Natural killer cell (primary cell): ENCODE measurements around the gene AFAP1L2. TPM values are rescaled to one million over a fixed set of nuclear protein-coding genes. Genes with fewer than 3 reads are reported as not detected.

ENCODE experiments used
- ATAC-seq, 3 donors: fragments of 150-1000 bp in 2 of 3; fragments of 200-7000 bp in 1 of 3; cut with Tn5 transposase; 1 replicate in 1 of 3; 2 replicates in 2 of 3; pipeline ENCODE4 v1.10.0; 2021; ENCODE audit warnings: mild to moderate bottlenecking in 2 of 3, moderate library complexity in 2 of 3
- DNase-seq, 2 donors: peaks; one replicate each; pipeline versions ENCODE4 v3.0.0 to v3.0.0-alpha.2; 2013 to 2021; ENCODE audit warnings: mixed read lengths in 1 of 2
- H3K27ac ChIP-seq: one replicate; pipeline ENCODE4 v1.5.1; 2013; ENCODE audit warnings: mild to moderate bottlenecking, low read length
- H3K27me3 ChIP-seq: one replicate; pipeline ENCODE4 v1.6.1; 2013; ENCODE audit warnings: low read length; ENCODE audit not compliant: control insufficient read depth, insufficient read depth
- H3K36me3 ChIP-seq: one replicate; pipeline ENCODE4 v1.6.1; 2013; ENCODE audit warnings: low read length; ENCODE audit not compliant: control insufficient read depth, insufficient read depth
- H3K4me1 ChIP-seq: one replicate; pipeline ENCODE4 v1.6.1; 2013; ENCODE audit warnings: low read length; ENCODE audit not compliant: control insufficient read depth, insufficient read depth
- H3K4me3 ChIP-seq: one replicate; pipeline ENCODE4 v1.5.1; 2013; ENCODE audit warnings: low read length
- H3K9me3 ChIP-seq: one replicate; pipeline ENCODE4 v1.6.1; 2013; ENCODE audit warnings: low read length; ENCODE audit not compliant: control insufficient read depth, insufficient read depth
- H3K27ac Mint-ChIP-seq, 2 donors: one replicate each; pipeline ENCODE4 v1.8.0; 2022; ENCODE audit warnings: mild to moderate bottlenecking in 2 of 2, mixed read lengths in 2 of 2, moderate library complexity in 1 of 2
- H3K27me3 Mint-ChIP-seq, 2 donors: one replicate each; pipeline ENCODE4 v1.8.0; 2022; ENCODE audit warnings: low read depth in 2 of 2, mixed read lengths in 2 of 2
- H3K36me3 Mint-ChIP-seq: one replicate; pipeline ENCODE4 v1.8.0; 2022; ENCODE audit warnings: mixed read lengths
- H3K4me1 Mint-ChIP-seq, 2 donors: one replicate each; pipeline ENCODE4 v1.8.0; 2022; ENCODE audit warnings: mixed read lengths in 2 of 2
- H3K4me3 Mint-ChIP-seq: one replicate; pipeline ENCODE4 v1.8.0; 2022; ENCODE audit warnings: mild to moderate bottlenecking, moderate library complexity, mixed read lengths
- H3K9me3 Mint-ChIP-seq, 2 donors: one replicate each; pipeline ENCODE4 v1.8.0; 2022; ENCODE audit warnings: mixed read lengths in 2 of 2
- WGBS: methylation state at CpG from one replicate; pipeline ENCODE4 v1.1.7; 2013; ENCODE audit warnings: missing lambda C conversion rate; ENCODE audit not compliant: insufficient coverage; 5-methylcytosine and 5-hydroxymethylcytosine counted together
- intact Hi-C: fragments of 100-400 bp; cut with micrococcal nuclease; formaldehyde crosslinking; loops from one replicate; pipeline ENCODE4 v1.14.2; 2022
- total RNA-seq, 4 donors: library from RNA; stranded (reverse); fragments of 120-200 nt in 1 of 4; gene quantifications; one replicate each; pipeline versions ENCODE4 v1.2.3 to v1.2.4, GENCODE V29; 2013 to 2022
- TF ChIP-seq, protein P1 (sequence below): fragments of 200-600 bp; IDR thresholded peaks from one replicate; pipeline ENCODE4 v1.8.0; 2022; ENCODE audit warnings: antibody characterized with exemption

The AFAP1L2 gene
- total RNA-seq, 3 donors from 2014 or later (not counting 1 experiment from before 2014, with no cell fraction given), result 0.66 to 2.8 (median 1.3) TPM

DNA sequence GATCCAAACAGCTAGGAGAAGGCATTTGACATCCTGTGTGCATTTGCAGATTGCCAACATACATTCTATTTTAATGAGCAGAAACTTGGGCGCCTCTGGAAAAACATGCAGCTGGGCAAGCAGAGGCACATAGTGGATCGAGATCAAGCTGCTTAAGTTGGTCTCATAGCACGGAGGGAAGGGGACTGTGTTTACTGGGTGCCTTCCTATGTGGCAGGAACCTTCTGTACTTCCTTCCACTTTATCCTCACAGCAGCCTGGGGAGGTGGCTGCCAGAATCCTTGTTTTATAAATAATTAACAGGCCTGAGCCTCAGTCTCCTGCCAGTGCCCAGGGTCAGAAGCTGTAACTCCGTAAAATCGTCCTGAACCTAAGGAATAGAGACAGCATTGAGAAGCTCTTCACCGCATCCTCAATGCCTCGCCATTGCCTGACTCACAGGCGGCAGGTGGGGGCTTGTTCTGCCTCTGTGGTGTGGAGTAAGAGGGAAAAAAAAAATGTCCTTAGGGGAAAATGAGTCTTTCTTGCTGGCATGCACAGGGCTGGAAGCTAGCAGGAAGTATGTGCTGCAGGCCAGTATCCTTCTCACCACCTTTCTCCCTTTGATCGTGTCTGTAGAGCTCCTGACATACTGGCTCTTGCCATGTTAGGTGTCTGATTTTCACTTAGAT lies 159.0 kb downstream of the AFAP1L2 start:
- TF ChIP-seq, protein P1, sequence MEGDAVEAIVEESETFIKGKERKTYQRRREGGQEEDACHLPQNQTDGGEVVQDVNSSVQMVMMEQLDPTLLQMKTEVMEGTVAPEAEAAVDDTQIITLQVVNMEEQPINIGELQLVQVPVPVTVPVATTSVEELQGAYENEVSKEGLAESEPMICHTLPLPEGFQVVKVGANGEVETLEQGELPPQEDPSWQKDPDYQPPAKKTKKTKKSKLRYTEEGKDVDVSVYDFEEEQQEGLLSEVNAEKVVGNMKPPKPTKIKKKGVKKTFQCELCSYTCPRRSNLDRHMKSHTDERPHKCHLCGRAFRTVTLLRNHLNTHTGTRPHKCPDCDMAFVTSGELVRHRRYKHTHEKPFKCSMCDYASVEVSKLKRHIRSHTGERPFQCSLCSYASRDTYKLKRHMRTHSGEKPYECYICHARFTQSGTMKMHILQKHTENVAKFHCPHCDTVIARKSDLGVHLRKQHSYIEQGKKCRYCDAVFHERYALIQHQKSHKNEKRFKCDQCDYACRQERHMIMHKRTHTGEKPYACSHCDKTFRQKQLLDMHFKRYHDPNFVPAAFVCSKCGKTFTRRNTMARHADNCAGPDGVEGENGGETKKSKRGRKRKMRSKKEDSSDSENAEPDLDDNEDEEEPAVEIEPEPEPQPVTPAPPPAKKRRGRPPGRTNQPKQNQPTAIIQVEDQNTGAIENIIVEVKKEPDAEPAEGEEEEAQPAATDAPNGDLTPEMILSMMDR, result no peak
- no peaks in the 10 kb centered on the region for H3K4me1 Mint-ChIP-seq
- no peak overlapping the region for H3K4me3 ChIP-seq

More for the DNA sequence above, 159.0 kb downstream of the AFAP1L2 start:
- 59% methylated on average over 9 of the region's 9 CpGs for WGBS
- H3K9me3 ChIP-seq, result no peaks in the 10 kb centered on the region
- H3K27me3 ChIP-seq, result no peaks in the 10 kb centered on the region
- Mint-ChIP-seq H3K27ac (no peak overlapping the region), H3K27me3 (peaks cover 33 to 48% of the 10 kb centered on the region in 2 donors), H3K4me3 (no peak overlapping the region), H3K9me3 (no peaks in the 10 kb centered on the region), H3K36me3 (no peaks in the 10 kb centered on the region)
- H3K4me1 ChIP-seq, result no peaks in the 10 kb centered on the region
- intact Hi-C loops, result no loop called here
- no peak for DNase-seq
- no peak overlapping the region for H3K27ac ChIP-seq
- ATAC-seq, result no peak
- H3K36me3 ChIP-seq, result no peaks in the 10 kb centered on the region

Other genes starting within 250 kb of the AFAP1L2 start
- gene CCDC186, start 230.3 kb downstream of the AFAP1L2 start, total RNA-seq, result 10 to 100 TPM; 51.1 to 66.9 (median 54.0) TPM
- under 1 TPM; 0.08 to 0.33 (median 0.09) TPM for gene TDRD1, start 225.1 kb downstream of the AFAP1L2 start, total RNA-seq
- gene VWA2, start 165.2 kb downstream of the AFAP1L2 start, total RNA-seq, result not detected